ENCODE data around the gene MLC1.

The MLC1 gene

GRCh38 chr22:50014053-50014501 is 71.1 kb downstream of the MLC1 start:
- DNase-seq = no peak

DNA sequence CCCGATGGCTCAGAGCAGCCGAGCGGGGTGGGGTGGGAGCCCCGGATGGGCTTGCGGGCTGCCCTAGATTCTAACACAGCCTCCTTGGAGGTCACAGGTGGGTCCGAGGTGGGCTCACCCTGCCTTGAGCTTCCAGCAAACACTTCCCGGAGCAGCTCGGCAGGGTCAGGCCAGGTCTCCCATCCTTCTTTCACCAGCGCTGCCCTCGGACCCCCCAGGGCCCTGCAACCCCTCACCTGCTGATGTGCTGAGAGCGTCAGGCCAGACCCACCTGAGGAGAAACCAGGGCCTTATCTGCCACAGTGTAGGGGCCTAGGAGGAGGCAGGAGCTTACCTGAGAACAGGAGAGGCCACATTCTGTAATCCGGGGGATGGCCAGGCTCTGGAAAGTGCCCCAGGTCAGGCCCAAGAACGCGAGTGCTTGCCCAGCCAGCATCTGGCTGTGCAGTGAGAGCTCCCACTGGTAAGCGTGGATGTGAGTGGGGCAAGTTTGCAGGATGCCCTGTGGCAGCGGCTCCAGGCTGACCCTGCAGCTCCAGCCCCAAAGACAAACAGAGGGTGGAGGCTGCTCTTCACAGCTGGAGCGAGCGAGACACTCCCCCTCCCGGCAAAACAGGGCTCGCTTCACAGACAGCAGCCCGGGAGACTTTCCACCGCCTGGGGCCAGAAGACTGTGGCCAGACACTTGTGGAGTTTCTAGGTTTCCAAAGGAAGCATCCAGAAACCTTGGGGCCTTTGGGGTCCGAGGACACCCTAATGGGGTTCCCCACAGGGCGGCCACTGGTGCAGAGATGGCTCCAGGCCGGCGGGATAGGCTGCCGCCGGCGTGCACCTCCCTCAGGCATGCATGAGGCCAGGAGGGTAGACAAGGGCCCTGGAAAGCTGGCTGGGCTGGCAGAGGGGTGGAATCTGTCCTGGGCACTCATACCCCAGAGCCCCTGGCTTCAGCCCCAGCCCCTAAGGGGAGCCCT is 72.7 kb downstream of the MLC1 start, which contains the start of gene IL17REL:
Gene IL17REL, minus strand, starts transcription at position 555 of the 971 bp plus-strand sequence. Its CDS starts 119 bp downstream, at position 436.
- no peak for DNase-seq

DNA sequence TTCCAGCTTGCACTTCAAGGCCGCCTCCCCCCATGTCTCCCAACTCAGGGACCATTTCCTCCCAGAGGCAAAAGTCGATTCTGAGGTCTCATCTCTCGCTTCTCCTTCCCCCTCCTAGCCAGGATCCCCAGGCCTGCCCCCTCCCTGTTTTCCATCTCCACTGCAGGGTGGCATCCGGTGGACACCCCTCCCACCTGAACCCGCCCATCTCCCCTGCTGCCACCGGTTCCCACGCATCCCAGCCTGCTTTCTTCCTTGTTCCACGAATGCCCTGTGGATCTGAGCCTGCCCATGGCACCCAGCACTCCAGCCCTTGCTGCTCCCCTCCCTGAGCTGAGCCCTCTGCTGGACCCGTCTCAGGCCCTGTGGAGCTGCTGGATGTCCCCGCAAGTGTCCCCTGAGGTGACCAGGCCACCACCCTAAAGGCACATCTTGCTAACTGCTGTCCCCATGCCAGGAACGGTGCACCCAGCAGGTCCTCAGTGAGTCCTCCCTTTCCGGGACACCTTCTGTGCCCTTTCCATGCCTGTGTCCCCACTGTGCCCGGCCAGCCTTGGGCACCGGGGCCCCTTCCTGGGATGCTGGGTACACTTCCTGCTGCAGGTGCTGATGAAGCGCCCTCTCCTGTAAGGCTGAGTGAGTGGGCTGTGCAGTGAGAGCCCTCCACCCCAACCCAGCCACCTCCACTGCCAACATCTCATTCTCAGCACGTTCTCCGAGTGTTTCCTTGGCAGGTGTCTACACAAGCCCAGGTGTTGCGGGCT is 73.6 kb downstream of the MLC1 start:
- DNase-seq = peak; percentile 41

- no peak for DNase-seq
These were observed 74.4 kb downstream of the MLC1 start for GRCh38 chr22:50010676-50011446.

DNA sequence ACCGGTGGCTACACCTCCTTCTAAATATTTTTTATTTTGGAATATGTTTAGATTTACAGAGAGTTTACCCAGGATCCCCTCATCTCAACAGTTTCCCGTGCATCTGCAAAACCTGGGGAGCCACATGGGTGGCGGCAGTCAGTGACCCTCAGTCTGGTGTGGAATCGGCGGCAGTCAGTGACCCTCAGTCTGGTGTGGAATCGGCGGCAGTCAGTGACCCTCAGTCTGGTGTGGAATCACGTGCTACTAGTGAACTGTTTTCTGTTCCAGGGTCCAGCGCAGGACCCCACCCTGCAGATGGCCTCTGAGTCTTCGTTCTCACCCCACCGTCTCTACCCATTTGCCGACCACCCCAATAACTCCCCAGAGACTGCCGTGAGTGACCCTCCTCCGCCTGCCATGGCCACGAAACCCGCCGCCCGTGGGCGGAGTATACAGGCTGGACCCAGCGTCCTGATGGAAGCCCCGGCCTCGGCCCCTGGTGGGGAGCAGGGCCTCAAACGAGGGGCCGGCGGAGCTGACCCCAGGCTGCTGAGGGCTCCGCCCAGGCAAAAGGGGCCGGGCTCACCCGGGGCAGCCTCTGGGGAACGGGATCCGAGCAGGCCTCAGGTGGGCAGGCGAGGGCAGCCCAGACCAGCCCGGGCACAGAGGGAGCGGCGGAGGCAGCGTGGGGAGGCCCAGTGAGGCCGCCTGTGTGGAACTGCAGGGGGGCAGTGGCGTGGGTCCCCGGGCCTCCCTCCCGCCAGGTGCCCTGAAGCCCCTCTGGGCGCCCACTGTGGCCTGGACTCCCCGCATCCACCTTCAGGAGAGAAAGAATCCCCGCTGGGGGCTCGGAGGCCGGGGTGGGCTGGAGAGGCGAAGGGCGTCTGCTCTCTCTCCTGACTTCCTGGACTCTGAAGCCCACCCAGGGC is 75.2 kb downstream of the MLC1 start:
- DNase-seq = no peak

All from NCI-H2029 treated with DMSO at 0.1 percent for 48 hours (cell line).